Body of pancreas (tissue), 4 donors: ENCODE measurements around the gene AKR1C4.

ENCODE experiments used
- POLR2A ChIP-seq, 3 donors: fragments of 450-650 bp; IDR thresholded peaks; one replicate each; pipeline ENCODE4 v1.6.1; 2016; ENCODE audit warnings: antibody characterized with exemption in 3 of 3, mild to moderate bottlenecking in 2 of 3
- TF ChIP-seq, protein P1 (sequence below), 7 experiments: fragments of 450-650 bp in 4 of 7; fragments of 200-600 bp in 3 of 7; sonication (generic) in 3 of 7; IDR thresholded peaks; one replicate each; pipeline ENCODE4 v1.5.1; 2016 to 2019; ENCODE audit warnings: antibody characterized with exemption in 7 of 7

GRCh38 chr10:5147255-5147980 is 49.2 kb upstream of the AKR1C4 start:
- TF ChIP-seq, protein P1, sequence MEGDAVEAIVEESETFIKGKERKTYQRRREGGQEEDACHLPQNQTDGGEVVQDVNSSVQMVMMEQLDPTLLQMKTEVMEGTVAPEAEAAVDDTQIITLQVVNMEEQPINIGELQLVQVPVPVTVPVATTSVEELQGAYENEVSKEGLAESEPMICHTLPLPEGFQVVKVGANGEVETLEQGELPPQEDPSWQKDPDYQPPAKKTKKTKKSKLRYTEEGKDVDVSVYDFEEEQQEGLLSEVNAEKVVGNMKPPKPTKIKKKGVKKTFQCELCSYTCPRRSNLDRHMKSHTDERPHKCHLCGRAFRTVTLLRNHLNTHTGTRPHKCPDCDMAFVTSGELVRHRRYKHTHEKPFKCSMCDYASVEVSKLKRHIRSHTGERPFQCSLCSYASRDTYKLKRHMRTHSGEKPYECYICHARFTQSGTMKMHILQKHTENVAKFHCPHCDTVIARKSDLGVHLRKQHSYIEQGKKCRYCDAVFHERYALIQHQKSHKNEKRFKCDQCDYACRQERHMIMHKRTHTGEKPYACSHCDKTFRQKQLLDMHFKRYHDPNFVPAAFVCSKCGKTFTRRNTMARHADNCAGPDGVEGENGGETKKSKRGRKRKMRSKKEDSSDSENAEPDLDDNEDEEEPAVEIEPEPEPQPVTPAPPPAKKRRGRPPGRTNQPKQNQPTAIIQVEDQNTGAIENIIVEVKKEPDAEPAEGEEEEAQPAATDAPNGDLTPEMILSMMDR (IDR thresholded peaks at IDR 0.05): no peak
- peak in 2 of 3 donors; percentile 15 to 24 for TF ChIP-seq POLR2A (IDR thresholded peaks at IDR 0.05)
